ENCODE measurements around the gene IL17RC.
"Not testable (repeated sequence)": the region's sequence is repeated elsewhere in the genome, so short reads cannot be mapped to it uniquely, and the experiment has no call there.

IL17RC gene

DNA sequence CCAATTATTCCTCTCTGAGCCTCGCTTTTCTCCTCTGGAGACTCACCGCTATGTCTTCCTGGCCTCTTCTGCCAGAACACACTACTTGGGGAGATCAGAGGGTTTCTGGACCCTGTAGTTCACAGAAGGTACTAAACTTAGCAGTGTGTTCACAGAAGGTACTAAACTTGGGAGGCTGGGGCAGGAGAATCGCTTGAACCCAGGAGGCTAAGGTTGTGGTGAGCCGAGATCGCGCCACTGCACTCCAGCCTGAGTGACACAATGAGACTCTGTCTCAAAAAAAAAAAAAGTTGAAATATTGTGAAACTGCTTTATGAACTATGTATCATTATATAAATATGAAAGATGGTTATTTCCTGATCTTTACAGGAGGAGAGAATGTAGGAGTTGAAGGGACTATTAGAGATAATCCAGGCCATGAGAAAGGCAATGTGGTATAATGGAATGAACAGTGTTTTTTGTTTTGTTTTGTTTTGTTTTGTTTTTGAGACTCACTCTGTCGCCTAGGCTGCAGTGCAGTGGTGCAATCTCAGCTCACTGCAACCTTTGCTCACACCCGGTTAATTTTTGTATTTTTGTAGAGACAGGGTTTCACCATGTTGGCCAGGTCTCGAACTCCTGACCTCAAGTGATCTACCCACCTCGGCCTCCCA is 20.0 kb upstream of the IL17RC start:
- DNase-seq = not testable (repeated sequence)

- no peak for DNase-seq
These were observed 19.2 kb upstream of the IL17RC start for GRCh38 chr3:9897408-9898372.

GRCh38 chr3:9898467-9899241 is 18.2 kb upstream of the IL17RC start:
- no peak for DNase-seq

- no peak for DNase-seq
These were observed 17.6 kb upstream of the IL17RC start for GRCh38 chr3:9899289-9899791.

DNA sequence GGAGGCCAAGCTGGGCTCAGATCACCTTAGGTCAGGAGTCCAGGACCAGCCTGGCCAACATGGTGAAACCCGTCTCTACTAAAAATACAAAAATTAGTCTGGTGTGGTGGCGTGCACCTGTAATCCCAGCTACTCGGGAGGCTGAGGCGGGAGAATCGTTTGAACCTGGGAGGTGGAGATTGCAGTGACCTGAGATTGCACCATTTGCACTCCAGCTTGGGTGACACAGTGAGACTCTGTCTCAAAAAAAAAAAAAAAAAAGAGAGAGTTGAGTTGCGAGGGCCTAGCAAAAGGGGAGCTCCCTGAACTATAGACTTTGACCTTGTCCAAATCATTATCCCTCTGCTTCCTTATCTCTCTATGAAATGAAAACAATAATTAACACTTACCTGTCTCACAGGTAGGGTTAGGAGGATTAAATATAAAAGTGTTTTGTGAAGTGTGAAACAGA is 15.9 kb upstream of the IL17RC start:
- not testable (repeated sequence) for DNase-seq

- DNase-seq = peak in 1 of 2 donors; percentile 42
These were observed 14.9 kb upstream of the IL17RC start for GRCh38 chr3:9901967-9902366.

DNA sequence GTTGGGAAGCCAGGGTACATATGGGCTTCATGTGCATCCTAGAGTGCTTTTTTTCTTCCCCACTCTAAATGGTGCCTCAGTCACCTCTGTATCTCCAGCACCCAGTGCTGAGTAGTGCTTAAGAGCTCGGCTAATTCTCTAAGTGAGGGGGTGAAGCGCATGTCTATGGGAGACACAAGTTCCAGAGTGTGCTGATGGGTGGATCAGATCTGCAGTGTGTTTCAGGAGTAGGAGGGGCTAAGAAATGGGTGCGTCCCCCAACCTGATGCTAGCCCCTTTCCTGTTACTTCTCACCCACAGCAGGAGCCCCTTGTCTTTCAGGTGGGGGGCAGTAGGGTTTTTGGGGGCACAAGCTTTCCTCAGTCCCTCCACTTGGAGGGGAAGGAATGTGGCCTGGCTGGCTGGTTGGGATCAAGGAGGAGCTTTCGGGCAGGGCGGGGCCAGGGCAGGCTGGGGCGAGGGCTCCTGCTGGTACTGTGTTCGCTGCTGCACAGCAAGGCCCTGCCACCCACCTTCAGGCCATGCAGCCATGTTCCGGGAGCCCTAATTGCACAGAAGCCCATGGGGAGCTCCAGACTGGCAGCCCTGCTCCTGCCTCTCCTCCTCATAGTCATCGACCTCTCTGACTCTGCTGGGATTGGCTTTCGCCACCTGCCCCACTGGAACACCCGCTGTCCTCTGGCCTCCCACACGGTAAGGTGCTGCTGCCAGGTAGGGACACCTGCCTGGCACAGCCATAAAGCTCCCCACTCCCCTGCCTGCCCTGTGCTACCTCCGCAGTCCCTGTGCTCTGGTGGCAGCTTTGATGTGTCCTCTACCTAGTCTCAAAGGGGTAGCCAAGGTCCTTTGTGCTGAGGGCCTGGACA is 14.3 kb upstream of the IL17RC start, which contains the start of gene IL17RE:
IL17RE (plus strand) TSS at position 477 of the 866 bp plus-strand sequence; CDS start at position 562, 85 bp downstream.
- no peak for DNase-seq

DNA sequence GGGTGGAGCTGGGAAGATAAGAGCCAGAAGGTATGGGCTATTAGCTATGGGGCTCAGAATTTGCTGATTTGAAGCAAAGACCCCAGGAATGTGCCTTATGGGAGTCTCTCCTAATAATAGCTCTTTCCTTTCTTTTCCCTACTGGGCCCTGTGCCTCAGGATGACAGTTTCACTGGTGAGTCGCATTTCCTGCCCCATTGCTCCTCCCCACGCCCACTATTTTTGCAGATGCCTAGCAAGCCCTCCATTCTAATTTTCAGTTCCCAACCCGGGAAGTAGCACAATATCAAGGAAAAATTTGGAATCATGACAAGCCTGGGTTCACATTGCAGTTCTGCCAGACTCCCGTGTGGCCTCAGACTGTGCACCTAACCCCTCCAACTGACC is 13.7 kb upstream of the IL17RC start:
- DNase-seq = no peak

- no peak for DNase-seq
These were observed 13.0 kb upstream of the IL17RC start for GRCh38 chr3:9903904-9904303.

GRCh38 chr3:9906480-9906879 is 10.4 kb upstream of the IL17RC start:
- no peak for DNase-seq

GRCh38 chr3:9908286-9908685 is 8.6 kb upstream of the IL17RC start:
- DNase-seq = no peak

- peak in 1 of 2 donors; percentile 15 for DNase-seq
These were observed 7.5 kb upstream of the IL17RC start for GRCh38 chr3:9909221-9910013.

DNA sequence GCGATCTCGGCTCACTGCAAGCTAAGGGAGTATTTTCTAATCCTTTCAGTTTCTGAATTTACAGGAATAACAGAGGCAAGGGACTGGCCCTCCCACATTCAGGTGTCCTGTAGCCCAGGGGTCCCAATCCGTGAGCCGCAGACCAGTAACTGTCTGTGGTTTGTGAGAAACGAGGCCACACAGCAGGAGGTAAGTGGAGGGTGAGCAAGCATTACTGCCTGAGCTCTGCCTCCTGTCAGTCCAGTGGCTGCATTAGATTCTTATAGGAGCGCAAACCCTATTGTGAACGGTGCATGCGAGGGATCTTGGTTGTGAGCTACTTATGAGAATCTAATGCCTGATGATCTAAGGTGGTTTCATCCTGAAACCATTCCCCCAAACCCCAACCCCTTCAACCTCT is 5.0 kb upstream of the IL17RC start:
- DNase-seq = no peak

GRCh38 chr3:9912294-9912935 is 4.5 kb upstream of the IL17RC start:
- DNase-seq = no peak

- no peak for DNase-seq
These were observed 3.3 kb upstream of the IL17RC start for GRCh38 chr3:9913601-9914000.

- DNase-seq = no peak
These were observed 2.9 kb upstream of the IL17RC start for GRCh38 chr3:9914011-9914410.

GRCh38 chr3:9914559-9915253 is 2.2 kb upstream of the IL17RC start:
- DNase-seq = no peak

GRCh38 chr3:9915254-9916141 is 1.4 kb upstream of the IL17RC start:
- DNase-seq = peak in 1 of 2 donors; percentile 32

DNA sequence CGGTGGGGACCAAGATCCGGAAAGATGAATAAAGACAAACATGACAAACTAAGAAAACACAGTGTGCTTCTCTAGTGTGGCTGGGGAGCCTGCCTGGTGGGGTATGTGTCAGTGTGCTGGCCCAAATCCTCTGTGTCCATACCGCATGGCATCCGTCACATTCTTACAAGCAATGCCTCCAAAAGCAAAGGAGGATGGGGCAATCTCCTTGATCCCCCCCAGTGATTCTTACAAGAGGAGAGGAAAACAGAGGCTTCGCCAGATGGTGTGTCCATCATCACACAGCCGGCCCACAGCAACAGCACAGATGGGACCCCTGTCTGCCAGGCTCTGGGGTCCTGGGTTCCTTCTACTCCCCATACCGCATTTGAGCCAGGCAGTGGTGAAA is 558 bp upstream of the IL17RC start:
- DNase-seq = no peak

Data from CD4-positive, alpha-beta T cell treated with Interleukin-1 beta for 1 hour (primary cell).